CD4-positive, alpha-beta T cell (primary cell): ENCODE results near the gene FCN1. TPM values are rescaled to one million over a fixed set of nuclear protein-coding genes. Genes with fewer than 3 reads are reported as not detected.

ENCODE experiments used
- ATAC-seq: fragments of 200-7000 bp; cut with Tn5 transposase; one replicate; pipeline ENCODE4 v1.10.0; 2022; ENCODE audit warnings: mild to moderate bottlenecking; ENCODE audit not compliant: poor library complexity
- CTCF ChIA-PET: fragments of 350-600 bp; sonication (Branson Sonifier 250); formaldehyde crosslinking; loops from one replicate; lab custom pipeline; 2021; ENCODE audit warnings: antibody characterized with exemption, inconsistent platforms; lab: Charles Lee
- POLR2A ChIA-PET: fragments of 350-600 bp; sonication (Branson Sonifier 250); formaldehyde crosslinking; loops from one replicate; lab custom pipeline; 2021; ENCODE audit warnings: antibody characterized with exemption, inconsistent platforms; lab: Charles Lee
- DNase-seq, 14 experiments: peaks; one replicate each; pipeline ENCODE4 v3.0.0-alpha.2; 2013 to 2020; ENCODE audit warnings: mixed read lengths in 2 of 14
- H3K27ac ChIP-seq, 2 donors: one replicate each; pipeline versions ENCODE4 v1.5.1 to v1.7.0; 2013; ENCODE audit warnings: low read length in 2 of 2, low read depth in 1 of 2, mild to moderate bottlenecking in 1 of 2
- H3K27me3 ChIP-seq, 2 experiments: 1 replicate in 1 of 2; 2 replicates in 1 of 2; pipeline versions ENCODE4 v1.6.1 to v1.7.0; 2013; ENCODE audit warnings: low read length in 2 of 2, control low read depth in 1 of 2, mild to moderate bottlenecking in 1 of 2, moderate library complexity in 1 of 2; ENCODE audit not compliant: insufficient read depth in 2 of 2, control insufficient read depth in 1 of 2
- H3K36me3 ChIP-seq: one replicate; pipeline ENCODE4 v1.6.1; 2013; ENCODE audit warnings: low read length, control low read depth; ENCODE audit not compliant: insufficient read depth
- H3K4me1 ChIP-seq: one replicate; pipeline ENCODE4 v1.6.1; 2013; ENCODE audit warnings: low read length, control low read depth; ENCODE audit not compliant: insufficient read depth
- H3K4me3 ChIP-seq: one replicate; pipeline ENCODE4 v1.5.1; 2013; ENCODE audit warnings: mild to moderate bottlenecking, low read length, moderate library complexity
- H3K9me3 ChIP-seq, 2 experiments: 1 replicate in 1 of 2; 2 replicates in 1 of 2; pipeline versions ENCODE4 v1.6.1 to v1.7.0; 2013; ENCODE audit warnings: low read length in 2 of 2, mild to moderate bottlenecking in 2 of 2, control low read depth in 1 of 2, moderate library complexity in 1 of 2; ENCODE audit not compliant: control insufficient read depth in 1 of 2, insufficient read depth in 1 of 2
- H3K27ac Mint-ChIP-seq: one replicate; pipeline ENCODE4 v1.8.0; 2020; ENCODE audit warnings: mixed read lengths
- H3K27me3 Mint-ChIP-seq: one replicate; pipeline ENCODE4 v1.8.0; 2021; ENCODE audit warnings: mixed read lengths
- H3K36me3 Mint-ChIP-seq: one replicate; pipeline ENCODE4 v1.8.0; 2021; ENCODE audit warnings: low read depth, mixed read lengths
- H3K4me1 Mint-ChIP-seq: one replicate; pipeline ENCODE4 v1.8.0; 2021; ENCODE audit warnings: low read depth, mixed read lengths
- H3K4me3 Mint-ChIP-seq: one replicate; pipeline ENCODE4 v1.8.0; 2020; ENCODE audit warnings: mild to moderate bottlenecking, mixed read lengths
- H3K9me3 Mint-ChIP-seq: one replicate; pipeline ENCODE4 v1.8.0; 2020; ENCODE audit warnings: mixed read lengths
- intact Hi-C, 2 experiments: fragments of 100-400 bp; cut with DNase I in 1 of 2; cut with micrococcal nuclease in 1 of 2; formaldehyde crosslinking; loops; one replicate each; pipeline versions ENCODE4 v1.15.1 to v1.9.0; 2023 to 2025; cut with DNase I, micrococcal nuclease
- total RNA-seq, 174 experiments: library from RNA in 2 of 174; stranded (reverse) in 2 of 174; gene quantifications; one replicate each; pipeline ENCODE4 v1.2.3 and lab custom pipeline; 2021 to 2026
- TF ChIP-seq, protein P1 (sequence below): fragments of 200-600 bp; IDR thresholded peaks from one replicate; pipeline ENCODE4 v1.8.0; 2022; ENCODE audit warnings: antibody characterized with exemption, mild to moderate bottlenecking

Gene FCN1
- total RNA-seq, 2 experiments from 2014 or later: 9.9 to 10.5 TPM

DNA sequence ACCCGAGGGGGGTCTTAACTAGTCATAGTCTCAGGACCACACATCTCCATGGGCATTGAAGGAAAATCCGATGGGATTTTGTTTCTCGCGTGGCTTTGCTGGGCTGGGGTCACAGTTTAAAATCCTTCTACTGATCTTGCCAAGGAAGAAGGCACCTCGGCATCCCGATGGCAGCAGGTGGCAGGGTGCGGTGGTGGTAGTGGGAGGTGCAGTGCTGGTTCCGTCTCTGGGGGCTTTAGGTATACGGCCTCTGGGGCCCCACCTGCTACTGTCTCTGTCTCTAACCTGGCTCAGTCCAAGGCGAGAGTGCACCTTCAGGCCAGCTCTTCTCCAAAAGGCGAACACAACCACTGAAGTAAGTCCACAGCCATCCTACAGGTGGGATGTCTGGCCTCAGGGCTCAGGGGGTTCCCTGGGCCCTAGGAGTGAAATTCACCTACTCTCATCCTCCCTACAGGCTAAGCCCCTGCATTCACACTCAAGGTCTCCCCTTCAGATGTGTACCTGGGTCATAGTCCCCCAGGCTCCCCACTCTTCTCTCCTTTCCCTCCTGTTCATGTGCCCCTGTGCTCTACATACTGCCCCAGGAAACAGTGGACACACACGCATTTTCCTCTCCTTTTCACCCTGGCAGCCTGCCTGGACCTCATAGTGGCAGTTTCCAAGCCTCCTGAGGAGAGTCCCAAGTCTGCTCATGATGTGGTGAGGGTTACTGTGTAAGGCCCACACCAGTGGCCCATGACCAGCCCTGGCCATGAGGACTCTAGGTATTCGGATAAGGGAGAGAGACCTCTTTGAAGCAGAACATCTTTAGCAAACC lies 37.8 kb downstream of the FCN1 start:
- H3K9me3 ChIP-seq: no peaks in the 10 kb centered on the region
- H3K36me3 ChIP-seq: no peaks in the 10 kb centered on the region
- POLR2A ChIA-PET: no interaction called here
- peaks cover 0 to 5% of the 10 kb centered on the region in 2 experiments for H3K27me3 ChIP-seq
- no peak overlapping the region for H3K4me3 Mint-ChIP-seq
- H3K4me1 Mint-ChIP-seq: no peaks in the 10 kb centered on the region
- H3K27me3 Mint-ChIP-seq: peaks cover 8% of the 10 kb centered on the region
- H3K27ac Mint-ChIP-seq: no peak overlapping the region
- H3K27ac ChIP-seq: no peak overlapping the region
- no peaks in the 10 kb centered on the region for H3K4me1 ChIP-seq
- CTCF ChIA-PET: no interaction called here
- ATAC-seq: no peak
- no peaks in the 10 kb centered on the region for H3K36me3 Mint-ChIP-seq
- intact Hi-C loops: no loop called here
- DNase-seq: no peak
- H3K4me3 ChIP-seq: no peak overlapping the region
- TF ChIP-seq, protein P1, sequence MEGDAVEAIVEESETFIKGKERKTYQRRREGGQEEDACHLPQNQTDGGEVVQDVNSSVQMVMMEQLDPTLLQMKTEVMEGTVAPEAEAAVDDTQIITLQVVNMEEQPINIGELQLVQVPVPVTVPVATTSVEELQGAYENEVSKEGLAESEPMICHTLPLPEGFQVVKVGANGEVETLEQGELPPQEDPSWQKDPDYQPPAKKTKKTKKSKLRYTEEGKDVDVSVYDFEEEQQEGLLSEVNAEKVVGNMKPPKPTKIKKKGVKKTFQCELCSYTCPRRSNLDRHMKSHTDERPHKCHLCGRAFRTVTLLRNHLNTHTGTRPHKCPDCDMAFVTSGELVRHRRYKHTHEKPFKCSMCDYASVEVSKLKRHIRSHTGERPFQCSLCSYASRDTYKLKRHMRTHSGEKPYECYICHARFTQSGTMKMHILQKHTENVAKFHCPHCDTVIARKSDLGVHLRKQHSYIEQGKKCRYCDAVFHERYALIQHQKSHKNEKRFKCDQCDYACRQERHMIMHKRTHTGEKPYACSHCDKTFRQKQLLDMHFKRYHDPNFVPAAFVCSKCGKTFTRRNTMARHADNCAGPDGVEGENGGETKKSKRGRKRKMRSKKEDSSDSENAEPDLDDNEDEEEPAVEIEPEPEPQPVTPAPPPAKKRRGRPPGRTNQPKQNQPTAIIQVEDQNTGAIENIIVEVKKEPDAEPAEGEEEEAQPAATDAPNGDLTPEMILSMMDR: no peak
- no peaks in the 10 kb centered on the region for H3K9me3 Mint-ChIP-seq

DNA sequence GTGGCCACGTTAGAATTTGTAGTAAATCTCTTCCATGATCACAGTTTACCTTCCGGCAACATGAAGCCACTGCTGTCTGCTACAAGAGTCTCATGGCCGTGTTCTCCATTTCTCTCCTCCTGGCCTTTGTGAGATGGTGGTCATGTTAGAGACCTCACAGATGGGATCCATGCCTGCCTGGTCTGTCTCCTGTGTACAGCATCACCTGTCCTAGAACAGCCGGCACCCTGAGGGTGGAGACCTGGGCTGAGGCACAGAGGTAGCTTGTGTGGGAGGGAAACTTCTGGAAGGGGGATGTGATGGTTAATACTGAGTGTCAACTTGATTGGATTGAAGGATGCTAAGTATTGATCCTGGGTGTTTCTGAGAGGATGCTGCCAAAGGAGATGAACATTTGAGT lies 40.2 kb downstream of the FCN1 start:
- Histone ChIP-seq H3K27ac (no peak overlapping the region), H3K36me3 (no peaks in the 10 kb centered on the region), H3K9me3 (no peaks in the 10 kb centered on the region), H3K27me3 (peaks cover 0 to 3% of the 10 kb centered on the region in 2 experiments), H3K4me3 (no peak overlapping the region), H3K4me1 (no peaks in the 10 kb centered on the region)
- Mint-ChIP-seq H3K36me3 (no peaks in the 10 kb centered on the region), H3K9me3 (no peaks in the 10 kb centered on the region), H3K27ac (no peak overlapping the region), H3K4me3 (no peak overlapping the region), H3K4me1 (no peaks in the 10 kb centered on the region), H3K27me3 (peaks cover 8% of the 10 kb centered on the region)
- DNase-seq: peak in 1 of 14 experiments; percentile 0
- ChIA-PET POLR2A (no interaction called here), CTCF (no interaction called here)
- intact Hi-C loops: no loop called here
- ATAC-seq: no peak
- TF ChIP-seq, protein P1: no peak

DNA sequence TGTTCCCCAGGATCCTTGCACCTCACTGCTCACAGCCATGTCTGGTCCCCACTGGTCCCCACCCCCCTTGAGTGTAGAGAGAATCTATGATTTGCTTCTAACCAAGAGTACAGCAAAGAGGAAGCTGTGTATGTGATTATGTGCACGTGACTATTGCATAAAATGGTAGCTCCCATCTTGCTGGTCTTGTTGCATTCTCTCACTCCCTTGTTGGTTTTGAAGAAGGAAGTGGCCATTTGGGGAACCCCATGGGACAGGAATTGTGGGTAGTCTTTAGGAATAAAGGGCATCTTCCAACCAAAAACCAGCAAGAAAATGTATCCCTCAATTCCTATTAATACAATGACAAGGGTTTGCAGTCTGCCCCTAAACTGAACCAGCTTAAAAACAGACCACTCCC lies 42.3 kb downstream of the FCN1 start:
- CTCF ChIA-PET: no interaction called here
- H3K4me1 Mint-ChIP-seq: no peaks in the 10 kb centered on the region
- H3K27me3 ChIP-seq: peaks cover 0 to 3% of the 10 kb centered on the region in 2 experiments
- H3K36me3 Mint-ChIP-seq: no peaks in the 10 kb centered on the region
- ATAC-seq (no peak), DNase-seq (no peak)
- H3K9me3 ChIP-seq: peaks cover 0 to 10% of the 10 kb centered on the region in 2 experiments
- H3K36me3 ChIP-seq: no peaks in the 10 kb centered on the region
- TF ChIP-seq, protein P1: no peak
- no peak overlapping the region for H3K27ac ChIP-seq
- POLR2A ChIA-PET: no interaction called here
- no peak overlapping the region for H3K4me3 ChIP-seq
- intact Hi-C loops: no loop called here
- peaks cover 14% of the 10 kb centered on the region for H3K27me3 Mint-ChIP-seq
- H3K27ac Mint-ChIP-seq: no peak overlapping the region
- no peaks in the 10 kb centered on the region for H3K4me1 ChIP-seq
- H3K9me3 Mint-ChIP-seq: no peaks in the 10 kb centered on the region
- H3K4me3 Mint-ChIP-seq: no peak overlapping the region
